Neural progenitor cell (in vitro differentiated cells): ENCODE results near the gene MBP. TPM values are rescaled to one million over a fixed set of nuclear protein-coding genes. Genes with fewer than 3 reads are reported as not detected.
A peak's percentile ranks its signal among the peaks of the same experiment; 100 is the strongest.

ENCODE experiments used
- DNase-seq: peaks from one replicate; pipeline ENCODE4 v3.0.0-alpha.2; 2016; ENCODE audit warnings: low spot score
- H2AFZ ChIP-seq: fragments of 200-600 bp; sonication (generic); replicated peaks from 2 replicates; pipeline ENCODE4 v1.6.1; 2016; ENCODE audit warnings: antibody characterized with exemption
- H3F3A ChIP-seq: fragments of 200-600 bp; sonication (generic); 2 replicates; pipeline ENCODE4 v1.6.1; 2016; ENCODE audit warnings: antibody characterized with exemption, low read depth
- H3K27ac ChIP-seq: fragments of 200-600 bp; sonication (generic); 2 replicates; pipeline ENCODE4 v1.5.1; 2016; ENCODE audit warnings: mild to moderate bottlenecking
- H3K27me3 ChIP-seq: fragments of 200-600 bp; sonication (generic); 2 replicates; pipeline ENCODE4 v1.6.1; 2016; ENCODE audit warnings: mild to moderate bottlenecking, moderate library complexity
- H3K36me3 ChIP-seq: fragments of 200-600 bp; sonication (generic); 2 replicates; pipeline ENCODE4 v1.5.1; 2016
- H3K4me1 ChIP-seq: fragments of 200-600 bp; sonication (generic); 2 replicates; pipeline ENCODE4 v1.6.1; 2016; ENCODE audit warnings: mixed run types
- H3K4me2 ChIP-seq: fragments of 200-600 bp; sonication (generic); 2 replicates; pipeline ENCODE4 v1.6.1; 2016
- H3K4me3 ChIP-seq: fragments of 200-600 bp; sonication (generic); 2 replicates; pipeline ENCODE4 v1.5.1; 2016
- H3K79me2 ChIP-seq: fragments of 200-600 bp; sonication (generic); 2 replicates; pipeline ENCODE4 v1.6.1; 2016; ENCODE audit warnings: low read depth
- H3K9ac ChIP-seq: fragments of 200-600 bp; sonication (generic); 2 replicates; pipeline ENCODE4 v1.6.1; 2016
- H3K9me3 ChIP-seq: fragments of 200-600 bp; sonication (generic); 2 replicates; pipeline ENCODE4 v1.5.1; 2016; ENCODE audit warnings: low read depth
- H4K20me1 ChIP-seq: fragments of 200-600 bp; sonication (generic); 2 replicates; pipeline ENCODE4 v1.6.1; 2016; ENCODE audit warnings: low read depth
- H3K27ac Mint-ChIP-seq: 3 replicates; pipeline ENCODE4 v1.8.0; 2021; ENCODE audit warnings: mixed read lengths
- H3K27me3 Mint-ChIP-seq: 2 replicates; pipeline ENCODE4 v1.8.0; 2022; ENCODE audit warnings: low read depth, mild to moderate bottlenecking, inconsistent platforms, moderate library complexity, mixed read lengths; ENCODE audit not compliant: insufficient read depth
- H3K36me3 Mint-ChIP-seq: 3 replicates; pipeline ENCODE4 v1.8.0; 2021; ENCODE audit warnings: mixed read lengths
- H3K4me1 Mint-ChIP-seq: 3 replicates; pipeline ENCODE4 v1.8.0; 2021; ENCODE audit warnings: mixed read lengths
- H3K4me3 Mint-ChIP-seq: 3 replicates; pipeline ENCODE4 v1.8.0; 2021; ENCODE audit warnings: mild to moderate bottlenecking, moderate library complexity, mixed read lengths
- H3K9me3 Mint-ChIP-seq: 3 replicates; pipeline ENCODE4 v1.8.0; 2020; ENCODE audit warnings: mixed read lengths
- EZH2 ChIP-seq: fragments of 200-600 bp; sonication (generic); IDR thresholded peaks from 2 replicates; pipeline ENCODE4 v1.6.1; 2017; ENCODE audit warnings: antibody characterized with exemption, mild to moderate bottlenecking, moderate library complexity
- EZH2phosphoT487 ChIP-seq: fragments of 200-600 bp; sonication (generic); IDR thresholded peaks from 2 replicates; pipeline ENCODE4 v1.6.1; 2017; ENCODE audit warnings: antibody characterized with exemption
- total RNA-seq: library from RNA; depleted of rRNA; stranded (reverse); fragments of >200 nt; gene quantifications from 2 replicates; pipeline ENCODE4 v1.2.3, GENCODE V29; 2015; ENCODE audit warnings: low replicate concordance
- TF ChIP-seq, protein P1 (sequence below): fragments of 200-600 bp; sonication (generic); IDR thresholded peaks from 2 replicates; pipeline ENCODE4 v1.5.1; 2017; ENCODE audit warnings: antibody characterized with exemption, mild to moderate bottlenecking

The MBP gene
- total RNA-seq, 1 donor from 2014 or later, result 0.64 TPM

DNA sequence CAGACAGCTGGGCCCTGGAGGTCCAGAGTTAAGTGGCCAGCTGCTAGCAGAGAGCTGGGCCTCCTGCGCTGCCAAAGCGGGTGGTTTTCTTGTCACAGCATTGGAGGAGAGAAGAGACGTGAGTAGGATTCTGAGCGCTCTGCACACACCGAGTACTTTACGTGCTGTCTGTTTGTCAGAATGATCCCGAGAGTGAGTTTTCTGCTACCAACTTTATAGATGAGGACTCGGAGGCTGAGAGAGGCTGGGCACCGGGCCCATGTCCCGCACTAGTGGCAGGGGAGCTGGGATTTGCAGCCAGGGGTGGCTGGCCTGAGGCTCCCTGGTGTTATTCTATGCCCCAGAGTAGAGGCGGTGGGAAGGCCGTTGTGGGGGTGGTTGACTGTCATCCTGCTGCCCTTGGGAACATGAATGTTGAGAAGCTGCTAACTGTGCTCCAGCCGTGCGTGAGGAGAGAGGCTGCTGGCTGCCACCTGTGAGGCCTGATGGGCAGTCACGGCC lies 36.3 kb upstream of the MBP start:
- Histone ChIP-seq H3K4me3 (no peak overlapping the region), H3K9ac (no peak overlapping the region), H2AFZ (no peak overlapping the region), H3K36me3 (no peaks in the 10 kb centered on the region), H3K4me2 (no peak overlapping the region), H4K20me1 (no peaks in the 10 kb centered on the region), H3K27me3 (no peaks in the 10 kb centered on the region), H3K27ac (no peak overlapping the region), H3F3A (no peaks in the 10 kb centered on the region), H3K9me3 (no peaks in the 10 kb centered on the region), H3K4me1 (peaks cover 13% of the 10 kb centered on the region), H3K79me2 (no peaks in the 10 kb centered on the region)
- no peak overlapping the region for H3K4me3 Mint-ChIP-seq
- H3K27ac Mint-ChIP-seq, result peak overlapping the region; percentile 60
- no peak for DNase-seq
- H3K27me3 Mint-ChIP-seq, result peaks cover 13% of the 10 kb centered on the region
- H3K36me3 Mint-ChIP-seq, result peaks cover 1% of the 10 kb centered on the region
- H3K4me1 Mint-ChIP-seq, result peaks cover 47% of the 10 kb centered on the region
- H3K9me3 Mint-ChIP-seq, result no peaks in the 10 kb centered on the region
- TF ChIP-seq, protein P1, sequence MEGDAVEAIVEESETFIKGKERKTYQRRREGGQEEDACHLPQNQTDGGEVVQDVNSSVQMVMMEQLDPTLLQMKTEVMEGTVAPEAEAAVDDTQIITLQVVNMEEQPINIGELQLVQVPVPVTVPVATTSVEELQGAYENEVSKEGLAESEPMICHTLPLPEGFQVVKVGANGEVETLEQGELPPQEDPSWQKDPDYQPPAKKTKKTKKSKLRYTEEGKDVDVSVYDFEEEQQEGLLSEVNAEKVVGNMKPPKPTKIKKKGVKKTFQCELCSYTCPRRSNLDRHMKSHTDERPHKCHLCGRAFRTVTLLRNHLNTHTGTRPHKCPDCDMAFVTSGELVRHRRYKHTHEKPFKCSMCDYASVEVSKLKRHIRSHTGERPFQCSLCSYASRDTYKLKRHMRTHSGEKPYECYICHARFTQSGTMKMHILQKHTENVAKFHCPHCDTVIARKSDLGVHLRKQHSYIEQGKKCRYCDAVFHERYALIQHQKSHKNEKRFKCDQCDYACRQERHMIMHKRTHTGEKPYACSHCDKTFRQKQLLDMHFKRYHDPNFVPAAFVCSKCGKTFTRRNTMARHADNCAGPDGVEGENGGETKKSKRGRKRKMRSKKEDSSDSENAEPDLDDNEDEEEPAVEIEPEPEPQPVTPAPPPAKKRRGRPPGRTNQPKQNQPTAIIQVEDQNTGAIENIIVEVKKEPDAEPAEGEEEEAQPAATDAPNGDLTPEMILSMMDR, result no peak
- TF ChIP-seq EZH2phosphoT487 (no peak), EZH2 (no peak)

DNA sequence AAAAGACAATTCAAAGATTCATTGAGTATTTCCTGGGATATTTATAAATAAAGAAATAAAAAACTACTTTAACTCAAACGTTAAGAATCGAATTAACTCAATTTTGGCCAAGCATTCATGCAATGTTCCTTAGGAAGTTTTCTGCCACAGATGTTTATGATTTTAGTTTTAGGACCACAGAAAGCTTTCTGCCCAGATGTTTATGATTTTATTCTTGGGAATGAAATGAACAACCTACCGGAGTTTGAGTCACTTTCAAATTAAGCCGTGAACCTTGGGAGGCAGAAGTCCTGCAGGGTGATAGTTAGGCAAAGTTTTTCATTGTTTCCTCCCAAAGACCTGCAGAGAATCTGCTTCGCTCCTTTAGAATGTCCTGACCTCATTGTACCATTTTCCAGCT lies 34.7 kb upstream of the MBP start:
- Mint-ChIP-seq H3K36me3 (peaks cover 1% of the 10 kb centered on the region), H3K4me1 (peaks cover 51% of the 10 kb centered on the region), H3K27me3 (peaks cover 13% of the 10 kb centered on the region), H3K9me3 (no peaks in the 10 kb centered on the region), H3K27ac (peak overlapping the region; percentile 79), H3K4me3 (no peak overlapping the region)
- H3K36me3 ChIP-seq, result no peaks in the 10 kb centered on the region
- no peaks in the 10 kb centered on the region for H3K9me3 ChIP-seq
- peaks cover 16% of the 10 kb centered on the region for H3K4me1 ChIP-seq
- H3K79me2 ChIP-seq, result no peaks in the 10 kb centered on the region
- no peak for DNase-seq
- H3K27ac ChIP-seq, result no peak overlapping the region
- no peaks in the 10 kb centered on the region for H3F3A ChIP-seq
- H3K27me3 ChIP-seq, result no peaks in the 10 kb centered on the region
- H2AFZ ChIP-seq, result no peak overlapping the region
- H3K4me2 ChIP-seq, result no peak overlapping the region
- H3K4me3 ChIP-seq, result no peak overlapping the region
- no peaks in the 10 kb centered on the region for H4K20me1 ChIP-seq
- no peak overlapping the region for H3K9ac ChIP-seq
- TF ChIP-seq, protein P1, result no peak
- TF ChIP-seq EZH2, result no peak
- no peak for TF ChIP-seq EZH2phosphoT487

DNA sequence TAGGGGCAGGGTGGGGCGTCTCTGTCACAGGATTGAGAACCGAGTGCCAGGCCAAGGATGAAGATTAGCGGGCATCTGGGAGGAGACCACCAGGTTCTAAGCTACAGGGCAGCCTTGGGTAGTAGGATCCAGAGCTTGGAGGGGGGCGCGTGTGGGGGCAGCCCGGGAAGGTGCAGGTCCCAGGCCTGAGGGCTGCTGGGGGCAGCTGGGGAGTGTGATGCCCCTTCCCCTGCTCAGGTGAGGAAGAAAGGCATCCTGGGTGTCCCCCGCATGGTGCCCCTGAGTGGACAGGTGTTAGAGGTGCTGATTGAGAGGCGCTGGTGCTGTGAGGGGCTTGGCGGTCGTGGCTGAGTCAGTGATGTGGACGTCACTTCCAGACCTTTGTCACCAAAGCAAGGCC lies 33.9 kb upstream of the MBP start:
- TF ChIP-seq EZH2phosphoT487 (no peak), EZH2 (no peak)
- TF ChIP-seq, protein P1, result no peak
- Mint-ChIP-seq H3K27ac (peak overlapping the region; percentile 43), H3K4me1 (peaks cover 51% of the 10 kb centered on the region), H3K27me3 (peaks cover 13% of the 10 kb centered on the region), H3K36me3 (peaks cover 1% of the 10 kb centered on the region), H3K9me3 (no peaks in the 10 kb centered on the region), H3K4me3 (no peak overlapping the region)
- no peak for DNase-seq
- Histone ChIP-seq H3K4me2 (no peak overlapping the region), H3K27me3 (no peaks in the 10 kb centered on the region), H4K20me1 (no peaks in the 10 kb centered on the region), H3K9me3 (no peaks in the 10 kb centered on the region), H2AFZ (no peak overlapping the region), H3K27ac (no peak overlapping the region), H3K36me3 (no peaks in the 10 kb centered on the region), H3K4me3 (no peak overlapping the region), H3F3A (no peaks in the 10 kb centered on the region), H3K9ac (no peak overlapping the region), H3K4me1 (peaks cover 16% of the 10 kb centered on the region), H3K79me2 (no peaks in the 10 kb centered on the region)
